GM12878 (cell line): ENCODE measurements around the gene GIMAP2. TPM values are rescaled to one million over a fixed set of nuclear protein-coding genes. Genes with fewer than 3 reads are reported as not detected.

Experiments
- ATAC-seq: fragments of 200-7000 bp; cut with Tn5 transposase; 3 replicates; pipeline ENCODE4 v1.9.1; 2020; ENCODE audit warnings: mild to moderate bottlenecking, moderate library complexity
- BruUV-seq: library from RNA; stranded (reverse); fragments of 400-500 nt; replicated peaks from 2 replicates; lab custom pipeline; 2021; lab: Mats Ljungman, UMichigan
- CTCF ChIA-PET: fragments of 300-600 bp; sonication (Branson Sonifier 250); formaldehyde crosslinking; extraction: SDS; loops from one replicate; lab custom pipeline; 2021; ENCODE audit warnings: inconsistent platforms; lab: Yijun Ruan, JAX
- POLR2A ChIA-PET: fragments of 350-600 bp; formaldehyde crosslinking; extraction: SDS; loops from one replicate; lab custom pipeline; 2021; ENCODE audit warnings: inconsistent platforms; lab: Charles Lee
- RAD21 ChIA-PET: fragments of 300-600 bp; sonication (Branson Sonifier 250); formaldehyde crosslinking; loops from one replicate; lab custom pipeline; 2023; ENCODE audit warnings: antibody characterized with exemption; ENCODE audit not compliant: unreplicated experiment; lab: Charles Lee
- SMC1A ChIA-PET: fragments of 300-600 bp; sonication (Branson Sonifier 250); formaldehyde crosslinking; loops from one replicate; lab custom pipeline; 2023; ENCODE audit not compliant: unreplicated experiment, uncharacterized antibody; lab: Charles Lee
- DNase-seq: peaks from one replicate; pipeline ENCODE4 v3.0.0-alpha.2; 2011; ENCODE audit warnings: low read depth, low spot score
- FAIRE-seq: peaks from 3 replicates; lab custom pipeline; 2011; peaks lifted over from hg19 to GRCh38; lab: Jason Lieb, UNC
- H2AFZ ChIP-seq: 2 replicates; pipeline ENCODE4 v1.6.0; 2011; ENCODE audit warnings: low read depth, low read length, control low read depth; ENCODE audit not compliant: control insufficient read depth
- H3K27ac ChIP-seq: 2 replicates; pipeline ENCODE4 v1.5.1; 2011; ENCODE audit warnings: control low read depth; ENCODE audit not compliant: control insufficient read depth, insufficient read depth
- H3K27me3 ChIP-seq, 2 experiments: replicated peaks in 1 of 2; 2 replicates each; pipeline versions ENCODE4 v1.6.0 to v1.6.1; 2011; ENCODE audit warnings: low read length in 1 of 2; ENCODE audit not compliant: control insufficient read depth in 2 of 2, insufficient read depth in 2 of 2
- H3K36me3 ChIP-seq, 2 experiments: 2 replicates each; pipeline ENCODE4 v1.5.1; 2011; ENCODE audit warnings: low read length in 1 of 2; ENCODE audit not compliant: control insufficient read depth in 2 of 2, insufficient read depth in 2 of 2
- H3K4me1 ChIP-seq: 2 replicates; pipeline ENCODE4 v1.6.1; 2011; ENCODE audit warnings: mild to moderate bottlenecking, low read length, moderate library complexity, mixed read lengths; ENCODE audit not compliant: control insufficient read depth, insufficient read depth
- H3K4me2 ChIP-seq: 2 replicates; pipeline ENCODE4 v1.6.0; 2011; ENCODE audit warnings: control low read depth; ENCODE audit not compliant: control insufficient read depth, insufficient read depth
- H3K4me3 ChIP-seq: fragments of 200-600 bp; sonication (generic); 2 replicates; pipeline ENCODE4 v1.5.1; 2016
- H3K79me2 ChIP-seq: 2 replicates; pipeline ENCODE4 v1.6.0; 2011; ENCODE audit warnings: low read length; ENCODE audit not compliant: control insufficient read depth, insufficient read depth
- H3K9ac ChIP-seq: 2 replicates; pipeline ENCODE4 v1.8.0; 2011; ENCODE audit warnings: low read length, control low read depth, mixed read lengths; ENCODE audit not compliant: control insufficient read depth, insufficient read depth
- H3K9me3 ChIP-seq: replicated peaks from 3 replicates; pipeline ENCODE4 v1.5.1; 2011; ENCODE audit warnings: mild to moderate bottlenecking, low read length; ENCODE audit not compliant: control insufficient read depth, insufficient read depth
- H4K20me1 ChIP-seq: 2 replicates; pipeline ENCODE4 v1.6.0; 2011; ENCODE audit not compliant: control insufficient read depth, insufficient read depth
- BMI1 ChIP-seq: fragments of 450-650 bp; IDR thresholded peaks from 2 replicates; pipeline ENCODE4 v1.6.1; 2016; ENCODE audit warnings: mild to moderate bottlenecking, moderate library complexity, borderline replicate concordance
- GABPA ChIP-seq: IDR thresholded peaks from 2 replicates; pipeline ENCODE4 v1.6.1; 2014; ENCODE audit warnings: antibody characterized with exemption, low read depth, mild to moderate bottlenecking, inconsistent platforms
- MTA2 ChIP-seq: fragments of 450-650 bp; IDR thresholded peaks from 2 replicates; pipeline ENCODE4 v1.6.1; 2016; ENCODE audit warnings: low read depth, mild to moderate bottlenecking, moderate library complexity
- SREBF2 ChIP-seq: IDR thresholded peaks from 2 replicates; pipeline ENCODE4 v1.6.1; 2012; ENCODE audit warnings: mild to moderate bottlenecking, low read length
- WGBS: methylation state at CpG from one replicate; pipeline ENCODE4 v1.1.6; 2016; ENCODE audit warnings: low lambda C conversion rate; ENCODE audit not compliant: insufficient replicate concordance, insufficient coverage; ENCODE audit errors: missing lambda C conversion rate; 5-methylcytosine and 5-hydroxymethylcytosine counted together
- in situ Hi-C: fragments of 300-500 bp; cut with MboI; formaldehyde crosslinking; loops from 9 replicates; pipeline ENCODE4 v1.14.3; 2018; ENCODE audit warnings: mixed read lengths
- intact Hi-C: fragments of 100-400 bp; cut with micrococcal nuclease; formaldehyde crosslinking; loops from one replicate; pipeline ENCODE4 v1.14.2; 2022; ENCODE audit not compliant: unreplicated experiment
- polyA plus RNA-seq, 11 experiments: library from polyadenylated mRNA; depleted of rRNA in 4 of 11; unstranded in 6 of 11; stranded (reverse) in 5 of 11; fragments of >200 nt; fragmentation: Nextera tagmentation in 4 of 11; fragmentation: Illumina TruSeq in 1 of 11; extraction: Ambion mirVana in 4 of 11; extraction: Trizol in 1 of 11; gene quantifications; 1 replicate in 1 of 11; 2 replicates in 10 of 11; pipeline versions ENCODE4 v1.2.1 to v1.2.3, GENCODE V29; 2011 to 2016; ENCODE audit warnings: inconsistent platforms in 2 of 11, missing spikeins in 2 of 11, low read depth in 1 of 11
- total RNA-seq, 4 experiments: library from RNA; depleted of rRNA in 3 of 4; stranded (reverse); fragments of >200 nt in 3 of 4; fragmentation: Illumina TruSeq in 1 of 4; extraction: Trizol in 1 of 4; gene quantifications; 2 replicates each; pipeline versions ENCODE4 v1.2.1 to v1.2.3, GENCODE V29; 2013 to 2021
- TF ChIP-seq, protein P1 (sequence below): fragments of 450-650 bp; IDR thresholded peaks from 2 replicates; pipeline ENCODE4 v1.6.1; 2017; ENCODE audit warnings: mild to moderate bottlenecking, moderate library complexity

The GIMAP2 gene
- total and polyA plus RNA-seq, 10 of the 15 experiments (the other 5 are each of a cell fraction or from before 2014, with no cell fraction given): 21.3 to 102 (median 31.8) TPM

DNA sequence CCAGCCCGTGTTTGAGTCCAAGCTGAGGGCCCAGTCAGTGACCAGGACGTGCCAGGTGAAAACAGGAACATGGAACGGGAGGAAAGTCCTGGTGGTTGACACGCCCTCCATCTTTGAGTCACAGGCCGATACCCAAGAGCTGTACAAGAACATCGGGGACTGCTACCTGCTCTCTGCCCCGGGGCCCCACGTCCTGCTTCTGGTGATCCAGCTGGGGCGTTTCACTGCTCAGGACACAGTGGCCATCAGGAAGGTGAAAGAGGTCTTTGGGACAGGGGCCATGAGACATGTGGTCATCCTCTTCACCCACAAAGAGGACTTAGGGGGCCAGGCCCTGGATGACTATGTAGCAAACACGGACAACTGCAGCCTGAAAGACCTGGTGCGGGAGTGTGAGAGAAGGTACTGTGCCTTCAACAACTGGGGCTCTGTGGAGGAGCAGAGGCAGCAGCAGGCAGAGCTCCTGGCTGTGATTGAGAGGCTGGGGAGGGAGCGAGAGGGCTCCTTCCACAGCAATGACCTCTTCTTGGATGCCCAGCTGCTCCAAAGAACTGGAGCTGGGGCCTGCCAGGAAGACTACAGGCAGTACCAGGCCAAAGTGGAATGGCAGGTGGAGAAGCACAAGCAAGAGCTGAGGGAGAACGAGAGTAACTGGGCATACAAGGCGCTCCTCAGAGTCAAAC, 56.9 kb downstream of the GIMAP2 start:
- Histone ChIP-seq H3K79me2 (peaks cover 31% of the 10 kb centered on the region), H4K20me1 (no peaks in the 10 kb centered on the region), H3K27me3 (no peaks in the 10 kb centered on the region), H3K4me3 (no peak overlapping the region), H3K9me3 (no peaks in the 10 kb centered on the region; the same call in 2 of the 3 replicates), H3K9ac (no peak overlapping the region), H3K4me2 (peak overlapping the region; percentile 21; the same call in 1 of the 2 replicates), H3K27ac (no peak overlapping the region), H3K36me3 (peaks cover 0 to 10% of the 10 kb centered on the region in 2 experiments; a peak in 2 of 4 replicates), H3K4me1 (no peaks in the 10 kb centered on the region; the same call in 1 of the 2 replicates), H2AFZ (no peak overlapping the region)
- whole genome bisulfite sequencing: 68% methylated on average over 14 of the region's 14 CpGs
- ChIA-PET RAD21 (interaction anchor here (1.2 kb wide), 1 partner anchor 13 kb away, joined by 4 read pairs; no protein-coding TSS in a partner anchor), SMC1A (interaction anchor here (0.7 to 1.9 kb wide), 2 partner anchors 56 to 297 kb away, joined by 3 to 6 read pairs; partner anchors contain the start of gene GIMAP2), CTCF (interaction anchor here (0.7 to 2.7 kb wide), 3 partner anchors 12 to 293 kb away, joined by 3 to 8 read pairs (median 4); no protein-coding TSS in a partner anchor), POLR2A (no interaction called here)
- FAIRE-seq: no peak
- BruUV-seq: no TSS peak
- intact Hi-C loops (no loop called here), in situ Hi-C loops (no loop called here)
- no peak for TF ChIP-seq GABPA
- TF ChIP-seq SREBF2: no peak
- TF ChIP-seq MTA2: no peak
- TF ChIP-seq, protein P1, sequence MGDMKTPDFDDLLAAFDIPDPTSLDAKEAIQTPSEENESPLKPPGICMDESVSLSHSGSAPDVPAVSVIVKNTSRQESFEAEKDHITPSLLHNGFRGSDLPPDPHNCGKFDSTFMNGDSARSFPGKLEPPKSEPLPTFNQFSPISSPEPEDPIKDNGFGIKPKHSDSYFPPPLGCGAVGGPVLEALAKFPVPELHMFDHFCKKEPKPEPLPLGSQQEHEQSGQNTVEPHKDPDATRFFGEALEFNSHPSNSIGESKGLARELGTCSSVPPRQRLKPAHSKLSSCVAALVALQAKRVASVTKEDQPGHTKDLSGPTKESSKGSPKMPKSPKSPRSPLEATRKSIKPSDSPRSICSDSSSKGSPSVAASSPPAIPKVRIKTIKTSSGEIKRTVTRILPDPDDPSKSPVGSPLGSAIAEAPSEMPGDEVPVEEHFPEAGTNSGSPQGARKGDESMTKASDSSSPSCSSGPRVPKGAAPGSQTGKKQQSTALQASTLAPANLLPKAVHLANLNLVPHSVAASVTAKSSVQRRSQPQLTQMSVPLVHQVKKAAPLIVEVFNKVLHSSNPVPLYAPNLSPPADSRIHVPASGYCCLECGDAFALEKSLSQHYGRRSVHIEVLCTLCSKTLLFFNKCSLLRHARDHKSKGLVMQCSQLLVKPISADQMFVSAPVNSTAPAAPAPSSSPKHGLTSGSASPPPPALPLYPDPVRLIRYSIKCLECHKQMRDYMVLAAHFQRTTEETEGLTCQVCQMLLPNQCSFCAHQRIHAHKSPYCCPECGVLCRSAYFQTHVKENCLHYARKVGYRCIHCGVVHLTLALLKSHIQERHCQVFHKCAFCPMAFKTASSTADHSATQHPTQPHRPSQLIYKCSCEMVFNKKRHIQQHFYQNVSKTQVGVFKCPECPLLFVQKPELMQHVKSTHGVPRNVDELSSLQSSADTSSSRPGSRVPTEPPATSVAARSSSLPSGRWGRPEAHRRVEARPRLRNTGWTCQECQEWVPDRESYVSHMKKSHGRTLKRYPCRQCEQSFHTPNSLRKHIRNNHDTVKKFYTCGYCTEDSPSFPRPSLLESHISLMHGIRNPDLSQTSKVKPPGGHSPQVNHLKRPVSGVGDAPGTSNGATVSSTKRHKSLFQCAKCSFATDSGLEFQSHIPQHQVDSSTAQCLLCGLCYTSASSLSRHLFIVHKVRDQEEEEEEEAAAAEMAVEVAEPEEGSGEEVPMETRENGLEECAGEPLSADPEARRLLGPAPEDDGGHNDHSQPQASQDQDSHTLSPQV: no peak
- no peak for TF ChIP-seq BMI1
- ATAC-seq: no peak
- no peak for DNase-seq

Other genes starting within 250 kb of the GIMAP2 start
Only the 7 nearest of the 9 such genes appear.
- 0.11 and 0.98 TPM in 2 replicates for gene GIMAP4, start 118.3 kb upstream of the GIMAP2 start, total RNA-seq (2014; rRNA removed)
- gene GIMAP4, start 118.3 kb upstream of the GIMAP2 start, total RNA-seq (2014; rRNA removed; fragmentation: Illumina TruSeq; extraction: Trizol): 0.28 and 0.40 TPM in 2 replicates
- 0.54 and 1.0 TPM in 2 replicates for gene GIMAP4, start 118.3 kb upstream of the GIMAP2 start, total RNA-seq (2021)
- gene GIMAP4, start 118.3 kb upstream of the GIMAP2 start, polyA plus RNA-seq (2011; rRNA removed): 1.5 and 2.5 TPM in 2 replicates
- gene GIMAP4, start 118.3 kb upstream of the GIMAP2 start, polyA plus RNA-seq (2014; fragmentation: Illumina TruSeq; extraction: Trizol): 0.43 and 1.5 TPM in 2 replicates
- gene GIMAP4, start 118.3 kb upstream of the GIMAP2 start, polyA plus RNA-seq (2014; fragmentation: Nextera tagmentation; extraction: Ambion mirVana): under 1 TPM in 1 of 2 experiments, not detected in 1; 0.29 TPM
- 0.06 and 0.65 TPM in 2 replicates for gene GIMAP4, start 118.3 kb upstream of the GIMAP2 start, polyA plus RNA-seq (2014; rRNA removed)
- under 1 TPM; 0.11 to 0.32 TPM for gene GIMAP4, start 118.3 kb upstream of the GIMAP2 start, polyA plus RNA-seq (2016; fragmentation: Nextera tagmentation; extraction: Ambion mirVana)
- gene GIMAP6, start 53.3 kb upstream of the GIMAP2 start, total RNA-seq (2014; rRNA removed): 37.9 and 38.8 TPM in 2 replicates
- 34.6 and 34.7 TPM in 2 replicates for gene GIMAP6, start 53.3 kb upstream of the GIMAP2 start, total RNA-seq (2014; rRNA removed; fragmentation: Illumina TruSeq; extraction: Trizol)
- gene GIMAP6, start 53.3 kb upstream of the GIMAP2 start, total RNA-seq (2021): 36.2 and 40.9 TPM in 2 replicates
- 49.2 and 51.4 TPM in 2 replicates for gene GIMAP6, start 53.3 kb upstream of the GIMAP2 start, polyA plus RNA-seq (2011; rRNA removed)
- gene GIMAP6, start 53.3 kb upstream of the GIMAP2 start, polyA plus RNA-seq (2014; fragmentation: Illumina TruSeq; extraction: Trizol): 37.8 and 39.0 TPM in 2 replicates
- gene GIMAP6, start 53.3 kb upstream of the GIMAP2 start, polyA plus RNA-seq (2014; fragmentation: Nextera tagmentation; extraction: Ambion mirVana): 1 to 10 TPM; 6.2 to 8.3 TPM
- 36.0 and 36.6 TPM in 2 replicates for gene GIMAP6, start 53.3 kb upstream of the GIMAP2 start, polyA plus RNA-seq (2014; rRNA removed)
- 10 to 100 TPM; 22.8 to 27.8 TPM for gene GIMAP6, start 53.3 kb upstream of the GIMAP2 start, polyA plus RNA-seq (2016; fragmentation: Nextera tagmentation; extraction: Ambion mirVana)
- 1.9 and 2.3 TPM in 2 replicates for gene GIMAP1, start 30.9 kb downstream of the GIMAP2 start, total RNA-seq (2014; rRNA removed)
- gene GIMAP1, start 30.9 kb downstream of the GIMAP2 start, total RNA-seq (2014; rRNA removed; fragmentation: Illumina TruSeq; extraction: Trizol): 1.1 and 1.4 TPM in 2 replicates
- gene GIMAP1, start 30.9 kb downstream of the GIMAP2 start, total RNA-seq (2021): 1.3 and 1.4 TPM in 2 replicates
- 0.91 and 1.2 TPM in 2 replicates for gene GIMAP1, start 30.9 kb downstream of the GIMAP2 start, polyA plus RNA-seq (2011; rRNA removed)
- 1.3 and 1.4 TPM in 2 replicates for gene GIMAP1, start 30.9 kb downstream of the GIMAP2 start, polyA plus RNA-seq (2014; fragmentation: Illumina TruSeq; extraction: Trizol)
- under 1 TPM; 0.16 to 0.20 TPM for gene GIMAP1, start 30.9 kb downstream of the GIMAP2 start, polyA plus RNA-seq (2014; fragmentation: Nextera tagmentation; extraction: Ambion mirVana)
- gene GIMAP1, start 30.9 kb downstream of the GIMAP2 start, polyA plus RNA-seq (2014; rRNA removed): 1.5 and 1.8 TPM in 2 replicates
- 1 to 10 TPM in 1 of 2 experiments, under 1 TPM in 1; 0.58 to 1.0 TPM for gene GIMAP1, start 30.9 kb downstream of the GIMAP2 start, polyA plus RNA-seq (2016; fragmentation: Nextera tagmentation; extraction: Ambion mirVana)
- 7.9 and 12.2 TPM in 2 replicates for gene GIMAP5, start 51.7 kb downstream of the GIMAP2 start, total RNA-seq (2014; rRNA removed)
- gene GIMAP5, start 51.7 kb downstream of the GIMAP2 start, total RNA-seq (2014; rRNA removed; fragmentation: Illumina TruSeq; extraction: Trizol): 7.7 and 8.6 TPM in 2 replicates
- 4.5 and 5.6 TPM in 2 replicates for gene GIMAP5, start 51.7 kb downstream of the GIMAP2 start, total RNA-seq (2021)
- gene GIMAP5, start 51.7 kb downstream of the GIMAP2 start, polyA plus RNA-seq (2011; rRNA removed): 8.9 and 9.4 TPM in 2 replicates
- gene GIMAP5, start 51.7 kb downstream of the GIMAP2 start, polyA plus RNA-seq (2014; fragmentation: Illumina TruSeq; extraction: Trizol): 8.4 and 9.1 TPM in 2 replicates
- 1 to 10 TPM; 4.2 to 4.4 TPM for gene GIMAP5, start 51.7 kb downstream of the GIMAP2 start, polyA plus RNA-seq (2014; fragmentation: Nextera tagmentation; extraction: Ambion mirVana)
- 8.5 and 9.5 TPM in 2 replicates for gene GIMAP5, start 51.7 kb downstream of the GIMAP2 start, polyA plus RNA-seq (2014; rRNA removed)
- 1 to 10 TPM; 3.7 to 3.8 TPM for gene GIMAP5, start 51.7 kb downstream of the GIMAP2 start, polyA plus RNA-seq (2016; fragmentation: Nextera tagmentation; extraction: Ambion mirVana)
- 0.16 and 0.17 TPM in 2 replicates for gene TMEM176B, start 114.7 kb downstream of the GIMAP2 start, total RNA-seq (2014; rRNA removed)
- gene TMEM176B, start 114.7 kb downstream of the GIMAP2 start, total RNA-seq (2014; rRNA removed; fragmentation: Illumina TruSeq; extraction: Trizol): not detected in 2 replicates
- gene TMEM176B, start 114.7 kb downstream of the GIMAP2 start, total RNA-seq (2021): 0.21 and 0.36 TPM in 2 replicates
- 0.05 TPM in 1 of 2 replicates, not detected in the other for gene TMEM176B, start 114.7 kb downstream of the GIMAP2 start, polyA plus RNA-seq (2011; rRNA removed)
- gene TMEM176B, start 114.7 kb downstream of the GIMAP2 start, polyA plus RNA-seq (2014; fragmentation: Illumina TruSeq; extraction: Trizol): not detected in 2 replicates
- gene TMEM176B, start 114.7 kb downstream of the GIMAP2 start, polyA plus RNA-seq (2014; fragmentation: Nextera tagmentation; extraction: Ambion mirVana): under 1 TPM; 0.18 to 0.40 TPM
- gene TMEM176B, start 114.7 kb downstream of the GIMAP2 start, polyA plus RNA-seq (2014; rRNA removed): 0.09 TPM in 1 of 2 replicates, not detected in the other
- under 1 TPM in 1 of 2 experiments, not detected in 1; 0.21 TPM for gene TMEM176B, start 114.7 kb downstream of the GIMAP2 start, polyA plus RNA-seq (2016; fragmentation: Nextera tagmentation; extraction: Ambion mirVana)
- gene TMEM176A, start 115.1 kb downstream of the GIMAP2 start, total RNA-seq (2014; rRNA removed): not detected in 2 replicates
- not detected in 2 replicates for gene TMEM176A, start 115.1 kb downstream of the GIMAP2 start, total RNA-seq (2014; rRNA removed; fragmentation: Illumina TruSeq; extraction: Trizol)
- not detected in 2 replicates for gene TMEM176A, start 115.1 kb downstream of the GIMAP2 start, total RNA-seq (2021)
- not detected in 2 replicates for gene TMEM176A, start 115.1 kb downstream of the GIMAP2 start, polyA plus RNA-seq (2011; rRNA removed)
- 0.19 TPM in 1 of 2 replicates, not detected in the other for gene TMEM176A, start 115.1 kb downstream of the GIMAP2 start, polyA plus RNA-seq (2014; fragmentation: Illumina TruSeq; extraction: Trizol)
- gene TMEM176A, start 115.1 kb downstream of the GIMAP2 start, polyA plus RNA-seq (2014; fragmentation: Nextera tagmentation; extraction: Ambion mirVana): not detected
- not detected in 2 replicates for gene TMEM176A, start 115.1 kb downstream of the GIMAP2 start, polyA plus RNA-seq (2014; rRNA removed)
- not detected for gene TMEM176A, start 115.1 kb downstream of the GIMAP2 start, polyA plus RNA-seq (2016; fragmentation: Nextera tagmentation; extraction: Ambion mirVana)
- not detected in 2 replicates for gene AOC1, start 166.8 kb downstream of the GIMAP2 start, total RNA-seq (2014; rRNA removed)
- gene AOC1, start 166.8 kb downstream of the GIMAP2 start, total RNA-seq (2014; rRNA removed; fragmentation: Illumina TruSeq; extraction: Trizol): not detected in 2 replicates
- not detected in 2 replicates for gene AOC1, start 166.8 kb downstream of the GIMAP2 start, total RNA-seq (2021)
- gene AOC1, start 166.8 kb downstream of the GIMAP2 start, polyA plus RNA-seq (2011; rRNA removed): 0.07 TPM in 1 of 2 replicates, not detected in the other
- not detected in 2 replicates for gene AOC1, start 166.8 kb downstream of the GIMAP2 start, polyA plus RNA-seq (2014; fragmentation: Illumina TruSeq; extraction: Trizol)
- gene AOC1, start 166.8 kb downstream of the GIMAP2 start, polyA plus RNA-seq (2014; fragmentation: Nextera tagmentation; extraction: Ambion mirVana): not detected
- not detected in 2 replicates for gene AOC1, start 166.8 kb downstream of the GIMAP2 start, polyA plus RNA-seq (2014; rRNA removed)
- not detected for gene AOC1, start 166.8 kb downstream of the GIMAP2 start, polyA plus RNA-seq (2016; fragmentation: Nextera tagmentation; extraction: Ambion mirVana)